HG03354 (cell line): Measurements from ENCODE around the gene SDR42E2.
"Not testable (repeated sequence)": the region's sequence is repeated elsewhere in the genome, so short reads cannot be mapped to it uniquely, and the experiment has no call there.

Experiments
- ATAC-seq: cut with Tn5 transposase; IDR thresholded peaks from one replicate; pipeline ENCODE4 v1.9.1; 2021; ENCODE audit warnings: mild to moderate bottlenecking; ENCODE audit not compliant: unreplicated experiment, poor library complexity, severe bottlenecking

SDR42E2 gene

DNA sequence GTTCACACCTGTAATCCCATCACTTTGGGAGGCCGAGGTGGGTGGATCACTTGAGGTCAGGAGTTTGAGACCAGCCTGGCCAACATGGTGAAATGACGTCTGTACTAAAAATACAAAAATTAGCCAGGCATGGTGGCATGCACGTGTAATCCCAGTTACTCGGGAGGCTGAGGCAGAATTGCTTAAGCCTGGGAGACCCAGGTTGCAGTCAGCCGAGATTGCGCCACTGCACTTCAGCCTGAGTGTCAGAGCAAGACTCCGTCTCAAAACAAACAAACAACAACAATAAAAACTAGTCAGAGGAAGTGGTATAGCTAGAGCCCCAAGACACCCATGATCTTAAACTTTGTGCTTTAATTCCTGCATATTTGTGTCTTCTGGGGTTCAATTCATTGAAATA is 9.2 kb upstream of the SDR42E2 start:
- ATAC-seq = not testable (repeated sequence)

DNA sequence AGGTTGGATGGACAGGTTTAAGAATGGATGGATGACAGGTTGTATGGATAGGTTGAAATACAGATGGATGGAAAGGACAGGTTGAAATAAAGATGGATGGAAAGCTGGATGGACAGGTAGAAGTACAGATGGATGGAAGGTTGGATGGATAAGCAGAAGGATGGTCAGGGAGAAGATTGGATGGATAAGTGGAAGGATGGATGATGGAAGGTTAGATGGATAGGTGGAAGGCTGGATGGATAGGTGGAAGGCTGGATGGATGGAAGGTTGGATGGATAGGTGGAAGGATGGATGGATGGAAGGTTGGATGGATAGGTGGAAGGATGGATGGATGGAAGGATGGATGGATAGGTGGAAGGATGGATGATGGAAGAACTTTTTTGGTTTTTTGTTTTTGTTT is 905 bp upstream of the SDR42E2 start:
- ATAC-seq = no peak

DNA sequence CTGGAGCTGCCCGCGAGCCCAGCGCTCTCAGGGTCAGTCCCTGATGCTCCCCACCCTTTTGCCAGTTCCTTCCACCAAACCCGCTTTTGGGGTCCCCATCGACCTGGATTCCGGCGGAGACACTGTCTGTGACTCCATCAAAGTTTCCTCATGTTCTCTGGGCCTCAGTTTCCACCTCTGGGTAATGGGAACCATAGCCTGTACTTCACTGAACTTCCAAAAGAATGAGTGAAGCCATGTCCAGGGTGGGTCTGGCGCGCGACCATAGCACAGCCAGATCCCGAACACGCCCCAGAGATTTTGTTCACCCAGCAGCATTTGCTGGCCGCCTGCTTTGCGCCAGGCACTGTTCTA is 327 bp downstream of the SDR42E2 start:
- no peak for ATAC-seq

DNA sequence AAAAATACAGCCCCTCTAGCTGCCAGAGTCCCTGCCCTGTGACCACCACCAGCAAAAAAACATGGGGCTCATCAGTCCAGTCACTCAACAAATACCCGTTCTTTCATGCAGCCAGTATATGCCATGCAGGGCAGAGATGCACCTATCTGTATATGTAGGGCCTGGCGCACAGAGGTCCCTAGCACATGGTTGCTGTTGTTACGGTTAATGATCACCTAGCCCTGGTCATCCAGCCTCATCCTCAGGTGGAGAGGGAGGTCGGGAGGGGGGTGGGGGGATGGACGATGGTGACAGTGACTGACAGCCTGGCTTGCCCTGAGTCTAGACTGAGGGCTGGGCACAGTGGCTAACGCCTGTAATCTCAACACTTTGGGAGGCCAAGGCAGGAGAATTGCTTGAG is 1.5 kb downstream of the SDR42E2 start:
- no peak for ATAC-seq

DNA sequence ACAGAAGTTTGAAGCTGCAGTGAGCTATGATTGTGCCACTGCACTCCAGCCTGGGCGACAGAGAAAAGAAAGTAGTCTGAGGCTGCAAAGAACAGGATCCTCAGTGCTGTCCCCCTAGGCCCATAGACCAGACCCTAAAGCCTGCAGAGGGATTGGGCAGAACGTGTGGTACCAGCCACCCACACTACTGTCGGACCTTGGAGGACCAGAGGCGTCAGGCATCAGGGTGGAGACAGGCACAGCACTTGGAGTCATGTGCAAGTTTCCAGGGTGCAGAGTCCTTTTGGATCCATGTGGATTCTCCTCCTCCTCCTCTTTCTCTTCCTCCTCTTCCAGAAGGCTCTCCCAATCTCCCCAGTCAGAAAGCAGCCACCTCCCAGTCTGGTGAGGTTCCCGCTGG is 2.2 kb downstream of the SDR42E2 start:
- no peak for ATAC-seq

- no peak for ATAC-seq
These were observed 3.4 kb downstream of the SDR42E2 start for GRCh38 chr16:22165508-22166285.

DNA sequence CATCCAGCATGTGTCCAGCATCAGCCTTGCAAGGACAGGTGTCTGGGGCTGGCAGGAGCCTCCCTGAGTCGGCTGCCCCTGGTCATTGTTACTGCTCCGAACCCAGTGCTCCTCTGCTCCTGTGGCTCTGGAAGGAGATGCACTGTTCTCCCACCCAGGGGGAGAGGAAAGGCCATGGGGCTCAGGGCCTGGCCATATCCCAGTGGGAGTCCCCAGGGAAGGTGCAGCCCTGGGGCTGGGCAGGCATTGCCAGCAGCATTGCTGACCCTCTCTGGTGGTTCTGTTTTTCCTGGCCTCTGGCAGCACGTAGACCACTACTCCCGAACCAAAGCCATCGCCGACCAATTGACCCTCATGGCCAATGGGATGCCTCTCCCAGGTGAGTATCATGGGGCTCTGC is 9.6 kb downstream of the SDR42E2 start:
- no peak for ATAC-seq

DNA sequence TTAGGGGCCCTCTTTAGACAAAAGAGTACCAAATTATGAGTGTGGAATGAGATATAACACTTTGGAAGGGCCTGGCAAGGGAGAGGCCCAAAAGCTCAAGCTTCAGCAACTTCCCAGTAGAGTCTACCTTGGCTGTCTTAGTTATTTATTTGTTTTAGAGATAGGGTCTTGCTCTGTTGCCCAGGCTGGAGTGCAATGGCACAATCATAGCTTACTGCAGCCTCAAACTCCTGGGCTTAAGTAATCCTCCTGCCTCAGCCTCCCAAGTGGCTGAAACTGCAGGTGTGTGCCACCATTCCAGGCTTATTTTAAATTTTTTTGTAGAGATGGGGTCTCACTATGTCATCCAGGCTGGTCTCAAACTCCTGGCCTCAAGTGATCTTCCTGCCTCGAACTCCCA is 10.3 kb downstream of the SDR42E2 start:
- not testable (repeated sequence) for ATAC-seq

GRCh38 chr16:22174642-22175041 is 12.3 kb downstream of the SDR42E2 start:
- no peak for ATAC-seq

DNA sequence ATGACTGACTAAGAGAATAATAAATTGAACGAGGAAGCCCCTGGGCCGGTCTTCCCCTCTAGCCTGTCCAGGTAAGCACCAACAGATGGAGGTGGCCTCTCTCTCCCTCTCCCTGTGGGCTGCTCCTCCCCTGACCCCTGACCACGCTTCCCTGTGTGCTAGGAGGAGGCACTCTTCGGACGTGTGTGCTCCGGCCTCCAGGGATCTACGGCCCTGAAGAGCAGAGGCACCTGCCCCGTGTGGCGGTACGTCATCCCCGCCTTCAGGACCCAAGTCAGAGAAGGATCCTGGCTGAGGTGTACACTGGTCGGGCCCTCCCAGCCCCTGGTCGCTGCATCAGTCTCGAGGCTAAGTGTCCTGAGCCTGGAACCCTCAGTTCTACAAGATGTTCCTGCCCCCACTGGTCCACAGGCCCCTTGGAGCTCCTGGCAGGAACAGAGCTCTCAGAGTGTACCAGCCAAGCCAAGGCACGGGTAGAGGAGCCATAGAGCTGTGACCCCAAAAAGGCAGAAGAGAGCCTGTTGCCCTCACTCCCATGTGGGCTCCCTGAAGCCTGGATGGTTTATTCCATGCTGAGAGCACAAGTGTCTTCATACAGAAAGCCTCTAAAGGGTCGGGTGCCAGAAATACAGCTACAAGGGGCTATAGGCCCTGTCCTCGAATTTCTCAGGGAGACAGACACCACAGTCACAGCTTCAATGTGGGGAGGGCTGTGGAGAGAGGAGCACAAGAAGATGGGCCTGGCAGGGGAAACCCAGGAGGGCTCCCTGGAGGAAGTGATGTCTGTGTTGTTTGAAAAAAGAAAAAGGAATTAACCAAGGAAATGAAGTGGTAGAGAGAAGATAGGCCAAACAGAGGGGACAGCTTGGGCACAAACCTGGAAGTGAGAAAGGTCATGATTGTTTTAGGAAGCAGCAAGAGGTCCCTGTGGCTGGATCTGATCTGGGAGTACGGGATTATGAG is 15.9 kb downstream of the SDR42E2 start:
- ATAC-seq = no peak

DNA sequence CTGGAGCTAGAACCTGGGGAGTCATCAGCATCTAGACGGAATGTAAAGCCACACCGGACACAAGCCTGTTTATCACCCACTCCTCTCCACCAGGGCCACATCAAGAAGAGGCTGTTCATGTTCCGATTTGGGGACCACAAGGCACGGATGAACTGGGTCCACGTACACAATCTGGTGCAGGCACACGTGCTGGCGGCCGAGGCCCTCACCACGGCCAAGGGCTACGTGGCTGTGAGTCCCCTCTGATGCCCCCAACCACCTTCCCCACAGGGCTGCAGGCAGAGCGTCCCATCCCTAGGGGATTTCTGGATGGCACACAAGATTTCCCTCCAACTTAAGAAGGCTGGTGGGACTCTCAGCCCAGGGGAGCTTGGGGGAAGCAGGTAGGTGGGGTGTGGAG is 19.1 kb downstream of the SDR42E2 start:
- no peak for ATAC-seq

GRCh38 chr16:22181843-22182242 is 19.5 kb downstream of the SDR42E2 start:
- no peak for ATAC-seq

DNA sequence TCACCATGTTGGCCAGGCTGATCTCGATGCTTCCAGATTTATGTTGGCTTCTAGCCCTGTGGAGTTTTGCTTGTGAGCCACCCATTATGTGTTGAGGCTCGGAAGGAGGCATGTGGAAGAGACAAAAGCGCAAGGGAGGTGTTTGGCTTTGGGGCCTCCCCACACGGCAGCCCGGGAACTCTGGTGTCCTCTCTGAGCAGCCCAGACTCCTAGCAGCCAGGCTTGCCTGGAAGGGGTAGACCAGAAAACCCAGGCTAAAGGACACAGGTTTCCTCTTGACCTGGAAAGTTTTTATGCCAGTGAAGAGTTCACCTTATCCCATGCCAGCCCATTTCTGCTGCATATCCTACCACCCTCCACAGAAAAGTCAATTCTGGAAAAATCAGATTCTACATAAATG is 21.0 kb downstream of the SDR42E2 start:
- ATAC-seq = no peak

DNA sequence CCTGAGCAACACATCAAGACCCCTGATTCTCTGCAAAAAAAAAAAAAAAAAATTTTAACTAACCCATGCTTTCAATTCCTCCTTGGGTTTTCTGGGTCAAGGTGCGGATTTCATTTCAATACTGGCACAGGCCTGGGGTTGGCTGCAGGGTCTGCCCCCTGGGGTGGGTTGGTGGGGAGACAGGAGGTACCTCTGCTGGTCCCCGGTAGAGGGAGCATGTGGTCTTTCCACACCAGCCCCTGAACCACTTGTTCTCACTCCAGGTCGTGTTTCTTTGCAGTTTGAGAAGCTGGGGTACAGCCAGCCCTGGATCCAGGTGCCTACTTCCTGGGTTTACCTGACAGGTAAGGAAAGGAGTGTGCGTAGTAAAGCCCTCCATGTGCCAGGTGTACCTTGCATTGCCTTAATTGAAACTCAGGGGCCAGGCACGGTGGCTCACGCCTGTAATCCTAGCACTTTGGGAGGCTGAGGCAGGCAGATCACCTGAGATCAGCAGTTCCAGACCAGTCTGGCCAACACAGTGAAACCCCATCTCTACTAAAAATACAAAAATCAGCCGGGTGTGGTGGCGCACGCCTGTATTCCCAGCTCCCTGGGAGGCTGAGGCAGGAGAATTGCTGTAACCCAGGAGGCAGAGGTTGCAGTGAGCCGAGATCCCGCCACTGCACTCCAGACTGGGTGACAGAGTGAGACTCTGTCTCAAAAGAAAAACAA is 21.8 kb downstream of the SDR42E2 start:
- ATAC-seq = no peak

DNA sequence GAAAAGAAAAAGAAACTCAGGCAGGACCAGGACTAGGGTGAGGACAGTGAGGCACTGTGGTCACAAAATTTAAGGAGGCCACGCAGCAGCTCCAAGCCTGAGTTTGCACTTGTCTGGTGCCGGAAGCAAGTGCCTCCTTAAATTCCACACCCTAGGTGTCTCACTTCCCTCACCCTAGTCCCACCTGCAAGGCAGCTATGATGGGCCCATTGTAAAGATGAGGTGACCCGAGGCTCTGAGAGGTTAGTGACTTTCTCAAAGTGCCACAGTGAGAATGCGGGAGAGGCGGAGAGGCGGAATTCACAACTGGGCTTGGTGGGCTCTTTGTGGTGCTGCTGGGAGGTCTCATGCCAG is 22.3 kb downstream of the SDR42E2 start:
- ATAC-seq = no peak

DNA sequence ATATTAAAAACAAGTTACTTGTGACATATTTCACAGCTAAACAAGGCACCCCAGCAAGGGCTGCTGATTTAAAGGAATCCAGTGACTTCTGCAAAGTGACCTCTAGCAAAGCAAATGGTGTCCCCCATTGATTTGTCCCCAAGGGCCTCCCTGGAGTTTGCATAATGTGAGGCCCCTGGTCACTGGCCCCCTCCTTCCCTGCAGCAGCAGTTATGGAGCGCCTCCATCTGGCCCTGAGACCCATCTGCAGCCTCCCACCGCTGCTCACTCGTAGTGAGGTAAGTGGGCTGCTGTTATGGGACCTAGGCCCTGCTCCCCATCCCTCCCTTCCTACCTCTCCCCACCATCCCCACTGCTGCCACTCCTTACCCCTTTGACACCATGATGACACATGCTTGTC is 24.2 kb downstream of the SDR42E2 start:
- ATAC-seq = no peak

- no peak for ATAC-seq
These were observed 25.9 kb downstream of the SDR42E2 start for GRCh38 chr16:22188267-22188594.

DNA sequence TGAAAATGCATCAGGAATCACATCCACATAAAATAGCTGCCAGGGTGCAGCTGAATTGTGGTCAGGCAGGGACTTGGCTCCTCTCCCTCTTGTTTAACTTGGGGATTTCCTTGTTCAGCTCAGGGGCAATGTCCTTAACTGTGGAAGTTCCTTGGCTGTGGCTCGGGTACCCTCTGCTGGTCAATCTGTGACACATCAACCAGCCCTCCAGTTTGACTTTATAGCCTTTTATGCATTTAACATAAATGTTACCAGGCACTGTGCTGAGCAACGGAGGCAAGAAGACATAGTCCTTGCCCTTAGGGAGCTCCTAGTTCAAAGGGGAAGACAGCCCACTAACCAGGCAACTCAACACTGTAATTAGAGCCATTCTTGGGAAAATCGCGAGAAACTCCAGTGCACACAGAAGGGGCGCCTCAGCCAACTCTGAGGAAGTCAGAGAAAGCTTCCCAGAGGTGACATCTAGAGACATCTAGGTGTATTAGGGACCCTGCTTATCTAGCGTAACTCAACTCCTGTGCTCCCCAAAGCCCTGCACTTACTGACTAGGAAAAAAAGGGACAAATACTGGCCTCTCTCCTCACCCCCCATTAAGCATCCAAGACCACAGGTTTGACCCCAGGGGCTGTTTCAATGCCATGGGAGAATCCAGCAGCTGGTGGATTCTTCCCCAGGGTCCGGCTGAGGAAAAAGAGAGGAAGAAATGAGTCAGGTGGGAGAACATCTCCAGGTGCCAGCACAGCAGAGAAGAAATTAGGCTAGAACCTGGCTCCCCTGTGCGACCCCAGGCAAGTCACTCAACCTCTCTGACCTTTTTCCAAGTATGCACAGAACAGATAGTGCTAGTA is 26.5 kb downstream of the SDR42E2 start:
- no peak for ATAC-seq

GRCh38 chr16:22189473-22190080 is 27.3 kb downstream of the SDR42E2 start:
- no peak for ATAC-seq
